Skin of body (tissue), 2 donors: Measurements from ENCODE around the gene MAB21L1. TPM values are rescaled to one million over a fixed set of nuclear protein-coding genes. Genes with fewer than 3 reads are reported as not detected.
A peak's percentile ranks its signal among the peaks of the same experiment; 100 is the strongest.

Source experiments
- DNase-seq: peaks from one replicate; lab custom pipeline; 2025; lab: John Stamatoyannopoulos, UW
- total RNA-seq: library from RNA; depleted of rRNA; stranded (reverse); fragments of >200 nt; gene quantifications from one replicate; pipeline ENCODE4 v1.2.3, GENCODE V29; 2014

MAB21L1 gene
- total RNA-seq, 1 donor from 2014 or later: 0.99 TPM

- DNase-seq: no peak
These were observed 3.2 kb upstream of the MAB21L1 start for GRCh38 chr13:35479706-35480105.

GRCh38 chr13:35479038-35479492 lies 2.6 kb upstream of the MAB21L1 start:
- DNase-seq: no peak

GRCh38 chr13:35478271-35479037 lies 2.0 kb upstream of the MAB21L1 start:
- no peak for DNase-seq

GRCh38 chr13:35477386-35477946 lies 977 bp upstream of the MAB21L1 start:
- no peak for DNase-seq

- DNase-seq: no peak
These were observed 1.1 kb downstream of the MAB21L1 start for GRCh38 chr13:35475212-35475959.

GRCh38 chr13:35474496-35475211 lies 1.8 kb downstream of the MAB21L1 start:
- no peak for DNase-seq

- DNase-seq: no peak
These were observed 2.7 kb downstream of the MAB21L1 start for GRCh38 chr13:35473802-35474201.

GRCh38 chr13:35473206-35473775 lies 3.2 kb downstream of the MAB21L1 start:
- no peak for DNase-seq

- no peak for DNase-seq
These were observed 4.1 kb downstream of the MAB21L1 start for GRCh38 chr13:35472323-35472881.

GRCh38 chr13:35471706-35472322 lies 4.7 kb downstream of the MAB21L1 start:
- DNase-seq: no peak

- DNase-seq: peak; percentile 39
These were observed 5.5 kb downstream of the MAB21L1 start for GRCh38 chr13:35470671-35471661.

- DNase-seq: no peak
These were observed 6.5 kb downstream of the MAB21L1 start for GRCh38 chr13:35469806-35470525.

- no peak for DNase-seq
These were observed 8.3 kb downstream of the MAB21L1 start for GRCh38 chr13:35468195-35468594.

- DNase-seq: no peak
These were observed 11.1 kb downstream of the MAB21L1 start for GRCh38 chr13:35465371-35465770.

GRCh38 chr13:35460061-35460460 lies 16.4 kb downstream of the MAB21L1 start:
- no peak for DNase-seq

- DNase-seq: no peak
These were observed 19.2 kb downstream of the MAB21L1 start for GRCh38 chr13:35457258-35457657.

GRCh38 chr13:35455022-35455421 lies 21.5 kb downstream of the MAB21L1 start:
- DNase-seq: no peak

- DNase-seq: peak; percentile 38
These were observed 26.7 kb downstream of the MAB21L1 start for GRCh38 chr13:35449821-35450220.

- DNase-seq: no peak
These were observed 28.0 kb downstream of the MAB21L1 start for GRCh38 chr13:35448465-35448864.
